IMR-90 (cell line): Measurements from ENCODE around the gene OBP2A. TPM values are rescaled to one million over a fixed set of nuclear protein-coding genes. Genes with fewer than 3 reads are reported as not detected.

Source experiments
- ATAC-seq: fragments of 200-7000 bp; cut with Tn5 transposase; 2 replicates; pipeline ENCODE4 v1.9.1; 2020; ENCODE audit warnings: low read depth, mild to moderate bottlenecking, moderate library complexity
- BruUV-seq: library from RNA; stranded (reverse); fragments of 400-500 nt; replicated peaks from 2 replicates; lab custom pipeline; 2021; lab: Mats Ljungman, UMichigan
- CTCF ChIA-PET: fragments of 300-600 bp; formaldehyde crosslinking; extraction: SDS; loops from one replicate; lab custom pipeline; 2021; ENCODE audit warnings: antibody characterized with exemption; lab: Yijun Ruan, JAX
- POLR2A ChIA-PET: fragments of 300-600 bp; sonication (Branson Sonifier 250); formaldehyde crosslinking; loops from one replicate; lab custom pipeline; 2022; ENCODE audit warnings: antibody characterized with exemption; ENCODE audit not compliant: unreplicated experiment; lab: Charles Lee
- DNase-seq: peaks from one replicate; pipeline ENCODE4 v3.0.0; 2013
- H2AFZ ChIP-seq: replicated peaks from 2 replicates; pipeline ENCODE3; 2013; ENCODE audit warnings: low read length, mild to moderate bottlenecking; ENCODE audit not compliant: poor library complexity
- H2AK5ac ChIP-seq: 2 replicates; pipeline ENCODE4 v1.6.1; 2013; ENCODE audit warnings: low read depth, low read length, inconsistent platforms
- H2AK9ac ChIP-seq: replicated peaks from 2 replicates; pipeline ENCODE3; 2013; ENCODE audit warnings: mild to moderate bottlenecking, low read depth, low read length, moderate library complexity; ENCODE audit not compliant: poor library complexity
- H2BK120ac ChIP-seq: 2 replicates; pipeline ENCODE4 v1.6.1; 2013; ENCODE audit warnings: low read depth, low read length, inconsistent platforms
- H2BK15ac ChIP-seq: 3 replicates; pipeline ENCODE4 v1.6.1; 2013; ENCODE audit warnings: low read depth, low read length, inconsistent platforms
- H2BK20ac ChIP-seq: 2 replicates; pipeline ENCODE4 v1.6.1; 2013; ENCODE audit warnings: low read depth, mild to moderate bottlenecking, inconsistent platforms, low read length, moderate library complexity
- H2BK5ac ChIP-seq: 2 replicates; pipeline ENCODE4 v1.6.1; 2013; ENCODE audit warnings: mild to moderate bottlenecking, low read depth, low read length, inconsistent platforms; ENCODE audit not compliant: poor library complexity, severe bottlenecking
- H3K14ac ChIP-seq: replicated peaks from 2 replicates; pipeline ENCODE4 v1.6.1; 2013; ENCODE audit warnings: low read depth, low read length, inconsistent platforms
- H3K18ac ChIP-seq: 2 replicates; pipeline ENCODE4 v1.6.1; 2013; ENCODE audit warnings: low read depth, low read length, control low read depth
- H3K23ac ChIP-seq: 2 replicates; pipeline ENCODE4 v1.6.1; 2013; ENCODE audit warnings: low read depth, low read length, inconsistent platforms
- H3K27ac ChIP-seq: 2 replicates; pipeline ENCODE4 v1.5.1; 2013; ENCODE audit warnings: mild to moderate bottlenecking, control low read depth, low read length; ENCODE audit not compliant: insufficient read depth
- H3K27me3 ChIP-seq: 2 replicates; pipeline ENCODE4 v1.6.1; 2013; ENCODE audit warnings: low read length; ENCODE audit not compliant: control insufficient read depth, insufficient read depth
- H3K36me3 ChIP-seq: 2 replicates; pipeline ENCODE4 v1.6.1; 2013; ENCODE audit warnings: low read length, mixed read lengths; ENCODE audit not compliant: control insufficient read depth, insufficient read depth
- H3K4ac ChIP-seq: 2 replicates; pipeline ENCODE4 v1.6.1; 2013; ENCODE audit warnings: low read depth, low read length, inconsistent platforms
- H3K4me1 ChIP-seq: 2 replicates; pipeline ENCODE4 v1.6.1; 2013; ENCODE audit warnings: low read length, mixed read lengths; ENCODE audit not compliant: control insufficient read depth, insufficient read depth
- H3K4me2 ChIP-seq: 2 replicates; pipeline ENCODE4 v1.6.1; 2013; ENCODE audit warnings: low read depth, mild to moderate bottlenecking, control low read depth, low read length, moderate library complexity
- H3K4me3 ChIP-seq: 2 replicates; pipeline ENCODE4 v1.5.1; 2013; ENCODE audit warnings: low read depth, mild to moderate bottlenecking, control low read depth, low read length, moderate library complexity; ENCODE audit not compliant: insufficient read depth
- H3K56ac ChIP-seq: 2 replicates; pipeline ENCODE4 v1.6.1; 2013; ENCODE audit warnings: low read length, inconsistent platforms; ENCODE audit not compliant: insufficient read depth; ENCODE audit errors: extremely low read depth
- H3K79me1 ChIP-seq, 2 experiments: 2 replicates each; pipeline ENCODE4 v1.6.1; 2013; ENCODE audit warnings: low read length in 2 of 2, inconsistent platforms in 1 of 2, low read depth in 1 of 2
- H3K9ac ChIP-seq: 2 replicates; pipeline ENCODE4 v1.6.1; 2013; ENCODE audit warnings: low read depth, low read length, control low read depth
- H3K9me1 ChIP-seq: 2 replicates; pipeline ENCODE4 v1.6.1; 2013; ENCODE audit warnings: low read length, inconsistent platforms; ENCODE audit not compliant: insufficient read depth
- H3K9me3 ChIP-seq: 2 replicates; pipeline ENCODE4 v1.6.1; 2013; ENCODE audit warnings: low read length; ENCODE audit not compliant: control insufficient read depth, insufficient read depth
- H4K20me1 ChIP-seq: 2 replicates; pipeline ENCODE4 v1.6.1; 2013; ENCODE audit warnings: low read length, inconsistent platforms; ENCODE audit not compliant: insufficient read depth
- H4K5ac ChIP-seq: 2 replicates; pipeline ENCODE4 v1.6.1; 2013; ENCODE audit warnings: mild to moderate bottlenecking, low read depth, low read length, control low read depth
- H4K8ac ChIP-seq, 2 experiments: 2 replicates each; pipeline ENCODE4 v1.6.1; 2013; ENCODE audit warnings: low read depth in 2 of 2, low read length in 2 of 2, control low read depth in 1 of 2, inconsistent platforms in 1 of 2
- H4K91ac ChIP-seq: 2 replicates; pipeline ENCODE4 v1.6.1; 2013; ENCODE audit warnings: low read depth, low read length, inconsistent platforms; ENCODE audit not compliant: insufficient read depth
- BHLHE40 ChIP-seq: fragments of 150-350 bp; IDR thresholded peaks from 2 replicates; pipeline ENCODE4 v1.6.1; 2016; ENCODE audit warnings: mild to moderate bottlenecking, low read depth, low read length
- CEBPB ChIP-seq: IDR thresholded peaks from 2 replicates; pipeline ENCODE4 v1.6.1; 2012; ENCODE audit warnings: low read depth, low read length, improper control_type of control experiment
- CHD1 ChIP-seq: IDR thresholded peaks from 2 replicates; pipeline ENCODE4 v1.6.1; 2012; ENCODE audit warnings: low read depth, low read length, improper control_type of control experiment
- ELK1 ChIP-seq: fragments of 150-350 bp; IDR thresholded peaks from 2 replicates; pipeline ENCODE4 v1.6.1; 2016; ENCODE audit warnings: low read depth, mild to moderate bottlenecking, low read length, moderate library complexity, borderline replicate concordance
- FOS ChIP-seq: fragments of 150-350 bp; IDR thresholded peaks from 2 replicates; pipeline ENCODE4 v1.6.1; 2016; ENCODE audit warnings: low read depth, low read length
- MAFK ChIP-seq: IDR thresholded peaks from 2 replicates; pipeline ENCODE4 v1.6.1; 2012; ENCODE audit warnings: low read depth, low read length, improper control_type of control experiment
- MAZ ChIP-seq: IDR thresholded peaks from 2 replicates; pipeline ENCODE4 v1.6.1; 2012; ENCODE audit warnings: low read depth, mild to moderate bottlenecking, low read length, improper control_type of control experiment, moderate library complexity, borderline replicate concordance
- MXI1 ChIP-seq: IDR thresholded peaks from 2 replicates; pipeline ENCODE4 v1.6.1; 2012; ENCODE audit warnings: low read depth, mild to moderate bottlenecking, low read length, moderate library complexity, borderline replicate concordance
- NFE2L2 ChIP-seq: fragments of 150-350 bp; IDR thresholded peaks from 2 replicates; pipeline ENCODE4 v1.6.1; 2016; ENCODE audit warnings: low read depth, mild to moderate bottlenecking, low read length
- POLR2A ChIP-seq: IDR thresholded peaks from 2 replicates; pipeline ENCODE4 v1.6.1; 2012; ENCODE audit warnings: mild to moderate bottlenecking, low read depth, low read length
- RAD21 ChIP-seq: IDR thresholded peaks from 2 replicates; pipeline ENCODE4 v1.6.1; 2012; ENCODE audit warnings: low read length, improper control_type of control experiment
- RCOR1 ChIP-seq: IDR thresholded peaks from 2 replicates; pipeline ENCODE4 v1.6.1; 2012; ENCODE audit warnings: mild to moderate bottlenecking, low read length, improper control_type of control experiment; ENCODE audit not compliant: insufficient replicate concordance
- RFX5 ChIP-seq: IDR thresholded peaks from 2 replicates; pipeline ENCODE4 v1.8.0; 2012; ENCODE audit warnings: low read depth, mild to moderate bottlenecking, low read length, moderate library complexity
- SMC3 ChIP-seq: fragments of 150-350 bp; IDR thresholded peaks from 2 replicates; pipeline ENCODE4 v1.6.1; 2016; ENCODE audit warnings: low read depth, mild to moderate bottlenecking, antibody characterized with exemption, low read length, moderate library complexity
- WGBS, 2 experiments: methylation state at CpG; one replicate each; pipeline versions ENCODE4 v1.1.5 to v1.1.7; 2013; ENCODE audit warnings: missing lambda C conversion rate in 2 of 2; ENCODE audit not compliant: insufficient read length in 1 of 2; ENCODE audit errors: extremely low coverage in 2 of 2; 5-methylcytosine and 5-hydroxymethylcytosine counted together
- dilution Hi-C: fragments of 300-500 bp; cut with HindIII; formaldehyde crosslinking; loops from one replicate; pipeline ENCODE4 v1.14.3; 2018; ENCODE audit warnings: low sequenced_read_pairs; ENCODE audit not compliant: unreplicated experiment
- in situ Hi-C: fragments of 300-500 bp; cut with MboI; formaldehyde crosslinking; loops from 3 replicates; pipeline ENCODE4 v1.14.3; 2019; ENCODE audit warnings: low sequenced_read_pairs, inconsistent platforms, mixed read lengths
- intact Hi-C: fragments of 100-400 bp; cut with micrococcal nuclease; formaldehyde crosslinking; loops from 2 replicates; pipeline ENCODE4 v1.10.0; 2022
- polyA plus RNA-seq, 3 experiments: library from polyadenylated mRNA; depleted of rRNA; stranded (reverse); fragments of >200 nt; gene quantifications; 2 replicates each; pipeline ENCODE4 v1.2.3, GENCODE V29; 2012; ENCODE audit warnings: low replicate concordance in 1 of 3
- total RNA-seq: library from RNA; depleted of rRNA; stranded (reverse); fragments of >200 nt; gene quantifications from 2 replicates; pipeline ENCODE4 v1.2.3, GENCODE V29; 2012
- TF ChIP-seq, protein P1 (sequence below): fragments of 150-350 bp; IDR thresholded peaks from 2 replicates; pipeline ENCODE4 v1.6.1; 2017; ENCODE audit warnings: mild to moderate bottlenecking, antibody characterized with exemption, low read length, low read depth
- TF ChIP-seq, protein P2 (sequence below): conservative IDR thresholded peaks from 2 replicates; pipeline ENCODE4 v1.5.1; 2012; ENCODE audit warnings: mild to moderate bottlenecking, low read depth, low read length, improper control_type of control experiment

OBP2A gene
- total and polyA plus RNA-seq, 2 of the 4 experiments (the other 2 are of a cell fraction): not detected

GRCh38 chr9:135566552-135566951 is 20.6 kb downstream of the OBP2A start:
- Histone ChIP-seq H2BK20ac (no peak overlapping the region), H3K18ac (no peak overlapping the region), H2AFZ (no peak overlapping the region), H3K9ac (no peak overlapping the region), H2BK5ac (no peak overlapping the region), H3K23ac (no peak overlapping the region), H3K36me3 (no peaks in the 10 kb centered on the region), H2AK5ac (no peak overlapping the region), H3K9me1 (no peaks in the 10 kb centered on the region), H4K91ac (no peak overlapping the region), H4K20me1 (no peaks in the 10 kb centered on the region), H3K27me3 (no peaks in the 10 kb centered on the region), H4K5ac (no peak overlapping the region), H2AK9ac (no peak overlapping the region), H3K4me2 (no peak overlapping the region), H3K56ac (no peak overlapping the region), H2BK15ac (no peak overlapping the region), H3K79me1 (no peaks in the 10 kb centered on the region), H2BK120ac (no peak overlapping the region), H3K14ac (no peak overlapping the region), H3K9me3 (peaks cover 12% of the 10 kb centered on the region; the same call in 1 of the 2 replicates), H3K4me1 (no peaks in the 10 kb centered on the region), H3K4me3 (no peak overlapping the region), H3K4ac (no peak overlapping the region), H3K27ac (no peak overlapping the region), H4K8ac (no peak overlapping the region)
- TF ChIP-seq BHLHE40 (no peak), ELK1 (no peak), CEBPB (no peak), RFX5 (no peak), RAD21 (no peak), SMC3 (no peak), MAFK (no peak), FOS (no peak), POLR2A (no peak), MAZ (no peak), NFE2L2 (no peak), MXI1 (no peak), RCOR1 (no peak), CHD1 (no peak)
- TF ChIP-seq, protein P1, sequence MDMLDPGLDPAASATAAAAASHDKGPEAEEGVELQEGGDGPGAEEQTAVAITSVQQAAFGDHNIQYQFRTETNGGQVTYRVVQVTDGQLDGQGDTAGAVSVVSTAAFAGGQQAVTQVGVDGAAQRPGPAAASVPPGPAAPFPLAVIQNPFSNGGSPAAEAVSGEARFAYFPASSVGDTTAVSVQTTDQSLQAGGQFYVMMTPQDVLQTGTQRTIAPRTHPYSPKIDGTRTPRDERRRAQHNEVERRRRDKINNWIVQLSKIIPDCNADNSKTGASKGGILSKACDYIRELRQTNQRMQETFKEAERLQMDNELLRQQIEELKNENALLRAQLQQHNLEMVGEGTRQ: no peak
- TF ChIP-seq, protein P2, sequence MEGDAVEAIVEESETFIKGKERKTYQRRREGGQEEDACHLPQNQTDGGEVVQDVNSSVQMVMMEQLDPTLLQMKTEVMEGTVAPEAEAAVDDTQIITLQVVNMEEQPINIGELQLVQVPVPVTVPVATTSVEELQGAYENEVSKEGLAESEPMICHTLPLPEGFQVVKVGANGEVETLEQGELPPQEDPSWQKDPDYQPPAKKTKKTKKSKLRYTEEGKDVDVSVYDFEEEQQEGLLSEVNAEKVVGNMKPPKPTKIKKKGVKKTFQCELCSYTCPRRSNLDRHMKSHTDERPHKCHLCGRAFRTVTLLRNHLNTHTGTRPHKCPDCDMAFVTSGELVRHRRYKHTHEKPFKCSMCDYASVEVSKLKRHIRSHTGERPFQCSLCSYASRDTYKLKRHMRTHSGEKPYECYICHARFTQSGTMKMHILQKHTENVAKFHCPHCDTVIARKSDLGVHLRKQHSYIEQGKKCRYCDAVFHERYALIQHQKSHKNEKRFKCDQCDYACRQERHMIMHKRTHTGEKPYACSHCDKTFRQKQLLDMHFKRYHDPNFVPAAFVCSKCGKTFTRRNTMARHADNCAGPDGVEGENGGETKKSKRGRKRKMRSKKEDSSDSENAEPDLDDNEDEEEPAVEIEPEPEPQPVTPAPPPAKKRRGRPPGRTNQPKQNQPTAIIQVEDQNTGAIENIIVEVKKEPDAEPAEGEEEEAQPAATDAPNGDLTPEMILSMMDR: no peak
- no CpG with 5 or more reads among the region's 10 CpGs for WGBS, 2 experiments
- no peak for ATAC-seq
- CTCF ChIA-PET: no interaction called here
- dilution Hi-C loops (no loop called here), in situ Hi-C loops (no loop called here), intact Hi-C loops (no loop called here)
- POLR2A ChIA-PET: no interaction called here
- BruUV-seq: no TSS peak
- DNase-seq: no peak
